ENCODE results near the gene MAL. TPM values are rescaled to one million over a fixed set of nuclear protein-coding genes. Genes with fewer than 3 reads are reported as not detected.

Gene MAL
- total and polyA plus RNA-seq, 2 of the 8 experiments (the other 6 are each of a cell fraction or from before 2014, with no cell fraction given) = not detected

- no peak for TF ChIP-seq BRCA1 (IDR thresholded peaks at IDR 0.05; ENCODE audit: low read depth, low read length)
- TF ChIP-seq MAX (IDR thresholded peaks at IDR 0.05) = no peak
These were observed 14.8 kb upstream of the MAL start (continued) for GRCh38 chr2:95010718-95011117.

Data from H1 (cell line).